DOHH2 (cell line): ENCODE data around the gene FERD3L.

Source experiments
- CTCF ChIP-seq: fragments of 200-600 bp; sonication (generic); IDR thresholded peaks from one replicate; pipeline ENCODE4 v1.5.1; 2014; ENCODE audit warnings: antibody characterized with exemption, mild to moderate bottlenecking, low read depth, low read length; ENCODE audit not compliant: poor library complexity, severe bottlenecking
- EZH2phosphoT487 ChIP-seq: fragments of 200-600 bp; sonication (generic); IDR thresholded peaks from 2 replicates; pipeline ENCODE4 v1.6.1; 2017; ENCODE audit warnings: borderline replicate concordance, mild to moderate bottlenecking, antibody characterized with exemption, low read length, moderate library complexity, mixed read lengths

DNA sequence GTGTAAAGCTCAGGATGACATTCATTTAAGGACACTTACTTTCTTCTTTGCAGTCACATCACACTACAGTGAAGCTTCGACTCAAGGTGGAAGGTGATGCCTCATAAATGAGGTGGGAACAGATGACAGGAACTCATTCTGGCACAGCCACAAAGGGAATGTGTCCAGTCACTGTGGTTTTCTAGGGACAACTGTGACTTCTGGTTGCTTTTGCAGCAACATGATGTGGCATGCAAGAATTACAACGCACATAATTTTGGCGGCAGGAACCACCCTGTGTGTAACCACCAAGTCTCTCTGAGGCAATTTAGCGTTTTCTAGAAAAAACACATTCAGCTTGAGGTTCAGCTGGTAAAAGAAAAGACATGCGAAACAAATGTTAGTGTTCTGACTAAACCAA, 32.0 kb upstream of the FERD3L start:
- no peak for TF ChIP-seq EZH2phosphoT487
- TF ChIP-seq CTCF = no peak
